HG02852 (cell line): ENCODE measurements around the gene CFAP300.
A peak's percentile ranks its signal among the peaks of the same experiment; 100 is the strongest.

Source experiments
- ATAC-seq: cut with Tn5 transposase; IDR thresholded peaks from one replicate; pipeline ENCODE4 v1.9.1; 2021; ENCODE audit warnings: mild to moderate bottlenecking, moderate library complexity; ENCODE audit not compliant: unreplicated experiment

Gene CFAP300

GRCh38 chr11:102071497-102072472 is 24.5 kb downstream of the CFAP300 start:
- no peak for ATAC-seq

GRCh38 chr11:102073253-102073652 is 26.0 kb downstream of the CFAP300 start:
- ATAC-seq = no peak

GRCh38 chr11:102079625-102080024 is 32.4 kb downstream of the CFAP300 start:
- no peak for ATAC-seq

DNA sequence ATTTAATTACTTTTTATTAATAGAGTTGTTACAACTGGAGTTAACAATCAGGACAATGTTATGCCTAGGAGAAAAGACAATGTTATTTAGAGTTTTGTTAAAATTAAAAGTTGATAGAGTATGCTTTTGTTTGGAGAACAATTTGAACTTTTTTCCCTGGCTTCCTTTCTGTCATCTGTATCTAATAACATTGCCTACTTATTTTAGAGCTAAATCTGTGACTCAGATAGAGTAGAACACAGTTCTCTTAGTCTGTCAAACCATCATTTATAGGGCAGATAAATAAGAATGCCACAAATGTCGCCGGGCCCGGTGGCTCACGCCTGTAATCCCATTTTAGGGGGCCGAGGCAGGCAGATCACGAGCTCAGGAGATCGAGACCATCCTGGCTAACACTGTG is 34.1 kb downstream of the CFAP300 start:
- ATAC-seq = no peak

GRCh38 chr11:102085864-102086551 is 38.8 kb downstream of the CFAP300 start:
- ATAC-seq = no peak

DNA sequence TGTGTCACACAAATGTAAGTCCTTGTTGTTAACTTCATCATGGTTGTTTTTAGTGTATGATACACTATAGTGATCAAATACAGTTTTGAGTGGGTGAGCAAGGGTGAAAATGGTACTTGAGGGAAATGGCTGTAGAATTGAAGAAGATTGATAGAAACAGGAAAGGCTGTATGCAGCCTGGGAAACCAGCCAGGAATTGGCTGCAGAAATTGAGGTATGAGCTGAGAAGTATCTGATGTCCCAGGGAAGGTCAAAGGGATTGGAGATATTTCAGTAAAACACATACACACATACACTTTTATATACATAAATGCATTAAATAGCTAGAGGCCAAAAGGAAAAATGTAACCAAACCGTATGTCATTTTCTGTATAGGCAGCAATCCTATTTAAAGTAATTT is 49.9 kb downstream of the CFAP300 start:
- no peak for ATAC-seq

DNA sequence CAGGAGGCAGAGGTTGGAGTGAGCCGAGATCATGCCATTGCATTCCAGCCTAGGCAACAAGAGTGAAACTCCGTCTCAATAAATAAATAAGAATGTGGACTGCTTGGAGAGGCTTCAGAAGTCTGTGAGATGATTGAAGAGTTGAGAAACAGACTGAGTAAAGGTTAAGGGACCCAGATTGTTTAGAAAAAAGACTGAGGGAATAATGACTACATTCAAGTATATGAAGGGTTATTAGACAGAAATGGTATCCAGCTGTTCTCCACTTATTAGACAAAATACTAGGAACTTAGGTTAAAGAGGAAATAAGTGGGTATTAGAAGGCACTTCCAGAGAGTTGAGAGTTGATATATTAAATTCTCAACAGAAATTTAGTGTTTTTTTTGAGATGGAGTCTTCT is 52.5 kb downstream of the CFAP300 start:
- no peak for ATAC-seq

DNA sequence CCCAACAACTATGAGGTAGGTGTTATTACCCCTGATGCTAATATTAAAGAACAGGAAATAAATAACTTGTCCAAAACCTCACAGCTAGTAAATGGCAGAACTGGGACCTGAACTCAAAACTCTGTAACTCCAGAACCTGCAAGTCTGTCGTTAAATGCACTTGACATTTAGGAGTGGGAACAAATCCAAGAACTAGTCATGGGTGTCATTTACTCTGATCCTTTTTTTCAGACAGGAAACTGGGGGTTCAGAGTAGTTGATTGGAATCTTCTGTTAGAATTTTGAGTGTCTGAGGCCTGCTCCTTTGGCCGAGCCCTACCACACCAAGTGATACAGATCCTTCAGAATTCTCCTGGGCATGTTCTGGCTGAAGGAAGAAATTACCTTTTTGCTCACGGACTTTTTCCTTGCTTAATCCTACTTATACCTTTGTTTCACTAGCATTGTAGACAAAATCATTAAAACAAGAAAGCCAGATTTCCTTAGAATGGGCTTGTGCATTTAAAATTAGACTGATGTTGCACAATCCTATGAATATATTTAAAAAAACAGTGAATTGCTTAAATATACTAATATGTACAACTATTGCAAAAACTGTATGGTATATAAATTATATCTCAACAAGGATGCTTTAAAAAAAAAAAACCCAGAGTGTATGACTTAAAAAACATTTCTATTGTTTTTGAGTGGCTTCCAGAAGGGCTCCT is 61.6 kb downstream of the CFAP300 start:
- ATAC-seq = no peak

- ATAC-seq = peak; percentile 89
Measured at GRCh38 chr11:102109896-102110760, 62.9 kb downstream of the CFAP300 start, which contains the start of gene YAP1. Gene YAP1 (plus strand): TSS chr11:102110447. CDS start chr11:102110849, 402 bp downstream.

- ATAC-seq = peak; percentile 9
Measured at GRCh38 chr11:102110761-102111010, 63.4 kb downstream of the CFAP300 start.

- no peak for ATAC-seq
Measured at GRCh38 chr11:102111011-102111786, 64.0 kb downstream of the CFAP300 start.

GRCh38 chr11:102111787-102112508 is 64.7 kb downstream of the CFAP300 start:
- no peak for ATAC-seq

DNA sequence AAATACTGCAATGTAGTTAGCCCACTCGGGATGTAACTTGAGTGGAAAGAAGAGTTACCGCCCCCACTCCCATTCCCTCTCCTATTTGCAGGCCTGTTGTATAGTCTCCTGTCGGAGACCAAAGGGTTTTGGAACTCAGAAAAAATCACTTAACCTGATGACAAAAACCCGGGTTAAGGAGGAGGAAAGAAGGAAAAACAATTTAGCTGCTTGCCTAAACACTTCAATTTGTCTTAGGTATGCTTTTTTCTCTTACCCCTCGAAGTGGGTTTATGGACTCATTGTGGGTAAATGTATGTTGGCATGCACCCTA is 65.2 kb downstream of the CFAP300 start:
- ATAC-seq = no peak

GRCh38 chr11:102114032-102114431 is 66.8 kb downstream of the CFAP300 start:
- no peak for ATAC-seq

DNA sequence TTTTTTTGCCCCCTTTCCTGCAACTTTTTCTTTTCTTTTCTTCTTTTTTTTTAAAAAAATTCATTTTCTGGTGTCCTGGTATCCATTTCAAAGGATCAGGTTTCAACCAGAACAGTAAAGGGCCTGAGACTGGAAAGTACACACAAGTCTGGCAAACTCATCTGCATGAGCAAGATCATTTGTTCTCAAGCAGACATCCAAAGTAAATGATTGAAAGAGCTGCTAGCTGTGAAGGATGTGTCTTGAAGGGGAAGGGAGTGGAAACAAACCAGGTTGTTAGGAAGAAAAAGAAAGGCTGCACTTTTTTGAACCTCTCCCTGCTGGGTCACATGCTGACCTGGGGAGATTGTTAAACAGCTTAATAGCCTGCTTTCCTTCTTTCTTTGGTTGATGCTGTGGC is 68.3 kb downstream of the CFAP300 start:
- no peak for ATAC-seq

DNA sequence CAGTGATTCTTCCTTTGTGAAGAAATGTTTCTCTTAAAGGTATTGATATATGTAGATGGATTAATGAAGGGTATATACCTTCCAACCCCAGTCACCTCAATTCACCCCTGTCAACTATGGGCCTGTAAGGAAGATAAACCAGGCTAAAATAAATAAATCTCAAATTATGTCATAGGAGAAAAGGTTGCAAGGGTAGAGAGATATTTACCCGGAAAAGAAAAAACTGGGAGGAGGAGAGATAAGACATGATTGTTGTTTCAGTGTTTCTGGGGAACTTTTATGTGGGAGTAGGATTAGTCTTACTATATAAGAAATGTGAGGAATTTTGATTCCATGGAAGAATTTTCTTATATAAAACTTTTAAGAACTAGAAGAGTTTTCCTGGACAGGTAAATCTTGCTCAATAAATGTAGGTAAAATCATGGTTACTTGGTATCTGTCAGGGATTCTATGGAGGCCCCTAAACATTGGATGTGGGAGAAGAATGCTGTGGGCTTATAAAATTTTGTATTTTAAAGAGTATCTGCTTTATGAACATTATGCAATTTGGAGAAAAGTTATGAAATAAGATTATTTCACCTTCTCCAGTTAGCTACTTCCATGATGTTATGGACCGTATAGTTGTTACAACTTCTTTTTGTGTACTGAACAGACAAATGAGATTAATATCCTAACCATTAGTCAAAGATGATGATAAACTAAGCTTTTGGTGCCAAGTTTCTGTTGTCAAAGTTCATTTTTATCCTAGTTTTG is 69.4 kb downstream of the CFAP300 start:
- no peak for ATAC-seq

DNA sequence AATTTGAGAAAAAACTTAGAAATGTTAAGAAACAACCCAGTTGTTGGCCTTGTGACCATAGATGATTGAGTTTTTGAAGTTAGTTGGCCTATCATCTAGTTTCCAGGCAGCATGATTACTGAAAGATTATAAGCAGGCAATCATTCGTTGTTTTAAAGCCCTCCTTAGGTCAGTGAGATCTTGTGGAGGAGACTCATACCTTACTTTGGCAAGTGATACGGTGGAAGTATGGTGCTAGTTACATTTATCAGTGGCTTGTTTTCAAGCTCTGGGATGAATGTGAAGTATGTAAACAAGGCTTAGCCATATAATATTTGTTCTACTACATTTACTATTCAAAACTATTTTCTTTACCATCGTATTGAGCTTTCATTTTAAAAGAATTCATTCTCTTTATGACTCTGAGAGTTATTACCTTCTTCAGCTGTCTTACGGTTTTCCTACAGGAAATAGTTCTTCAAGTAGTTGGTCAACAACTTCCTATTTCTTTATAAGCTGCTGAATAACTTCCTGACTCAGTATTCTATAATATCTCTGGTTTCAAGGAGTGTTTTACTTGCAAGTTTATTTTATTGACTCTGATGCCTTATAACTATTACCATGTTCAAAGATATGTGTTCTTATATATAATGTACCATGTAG is 70.4 kb downstream of the CFAP300 start:
- no peak for ATAC-seq

GRCh38 chr11:102118937-102119336 is 71.7 kb downstream of the CFAP300 start:
- ATAC-seq = no peak
